ENCODE data around the gene RCVRN.
"Not testable (repeated sequence)": the region's sequence is repeated elsewhere in the genome, so short reads cannot be mapped to it uniquely, and the experiment has no call there.

Gene RCVRN

DNA sequence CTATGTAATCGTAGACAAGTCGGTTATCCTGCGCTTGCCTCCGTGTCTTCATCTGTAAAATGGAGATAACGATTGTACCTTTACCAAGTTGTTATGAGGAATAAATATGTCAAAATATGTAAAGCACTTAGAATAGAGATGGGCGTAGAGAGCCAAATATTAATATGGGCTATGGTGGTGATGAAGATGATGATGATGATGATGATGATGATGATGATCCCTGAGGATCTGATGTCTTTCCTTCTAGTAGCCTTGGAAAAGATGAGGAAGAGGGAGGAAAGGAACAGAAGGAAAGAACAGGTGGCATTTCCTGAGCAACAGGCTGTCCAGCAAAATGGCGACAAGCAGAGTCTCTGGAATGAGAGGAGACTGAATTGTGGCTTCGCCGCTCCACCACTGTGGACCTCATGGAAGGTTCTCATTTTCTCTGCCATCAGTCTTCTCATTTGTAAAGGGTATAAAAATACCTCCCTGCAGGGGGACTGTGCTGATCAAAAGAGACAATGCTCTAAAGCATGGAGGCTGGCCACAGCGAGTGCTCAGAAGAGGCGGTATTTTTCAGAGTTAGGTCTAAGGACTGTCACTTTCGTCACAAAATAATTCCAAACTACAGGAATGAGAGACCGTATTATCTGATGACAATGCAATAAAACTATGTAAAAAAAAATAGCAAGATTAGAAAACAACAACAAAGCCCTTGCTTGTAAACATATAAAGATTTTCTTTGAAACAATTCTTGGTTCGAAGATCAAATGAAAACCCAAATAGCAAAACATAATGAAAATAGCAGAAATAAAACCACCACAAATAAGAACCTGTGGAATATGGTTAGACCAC, 17.2 kb upstream of the RCVRN start:
- no peak for FAIRE-seq
- DNase-seq (ENCODE audit: low spot score) = no peak

DNA sequence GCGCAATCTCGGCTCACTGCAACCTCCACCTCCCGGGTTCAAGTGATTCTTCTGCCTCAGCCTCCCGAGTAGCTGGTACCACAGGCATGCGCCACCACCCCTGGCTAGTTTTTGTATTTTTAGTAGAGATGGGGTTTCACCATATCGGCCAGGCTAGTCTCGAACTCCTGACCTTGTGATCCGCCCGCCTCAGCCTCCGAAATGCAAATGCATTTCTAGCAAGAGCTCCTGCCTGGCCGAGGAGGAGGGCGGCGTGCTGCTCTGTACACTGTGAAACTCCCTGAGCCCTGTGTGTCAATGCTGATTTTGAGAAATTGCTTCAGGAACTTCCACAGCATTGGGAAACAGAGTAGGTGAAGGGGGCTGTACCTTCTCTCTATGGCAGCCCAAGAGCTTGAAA, 16.1 kb upstream of the RCVRN start:
- not testable (repeated sequence) for DNase-seq (ENCODE audit: low spot score); FAIRE-seq

DNA sequence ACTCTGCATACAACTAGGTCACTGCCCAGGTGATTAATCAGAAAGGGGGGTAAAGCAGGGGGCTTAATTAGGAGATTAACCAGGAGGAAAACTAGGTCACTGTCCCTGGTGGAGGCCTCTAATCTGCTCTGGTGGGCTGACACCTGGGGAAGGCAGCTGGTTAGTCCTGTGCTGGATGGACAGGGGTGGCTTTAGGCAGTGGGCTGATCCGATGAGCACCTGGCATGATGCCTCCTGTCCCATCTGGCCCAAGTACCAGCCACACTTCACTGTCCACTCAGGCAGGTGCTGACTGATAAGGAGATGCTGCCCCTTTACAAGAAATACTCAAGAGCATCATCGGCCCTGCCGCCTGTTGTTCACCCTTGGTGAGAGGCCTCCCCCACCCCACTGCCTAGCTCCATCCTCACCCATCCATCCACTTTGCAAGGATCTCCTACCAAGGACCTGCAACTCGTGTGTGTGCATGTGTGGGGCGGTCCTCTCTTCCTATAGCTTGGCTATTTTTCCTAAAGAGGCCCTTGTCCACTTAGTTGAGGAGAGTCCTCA, 13.8 kb upstream of the RCVRN start:
- FAIRE-seq (no peak), DNase-seq (ENCODE audit: low spot score) (no peak)

DNA sequence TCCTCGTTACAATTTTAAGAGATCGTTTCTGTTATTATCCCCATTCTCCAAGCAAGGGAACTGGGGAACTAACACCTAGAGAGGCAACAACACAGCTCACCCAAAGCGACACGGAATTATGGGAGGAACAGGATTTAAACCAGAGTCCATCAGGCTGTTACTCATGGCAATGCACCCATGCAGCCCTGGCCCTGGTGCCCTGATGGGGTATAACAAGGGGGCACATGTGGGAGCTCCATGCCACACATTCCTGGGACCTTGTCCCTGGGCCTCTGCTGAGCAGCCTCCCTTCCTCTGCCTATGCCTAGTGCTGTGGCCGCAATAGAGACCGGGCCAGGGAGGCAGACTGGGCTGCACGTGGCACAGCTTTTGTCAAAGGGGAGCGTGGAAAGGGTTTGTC, 13.3 kb upstream of the RCVRN start:
- no peak for FAIRE-seq
- no peak for DNase-seq (ENCODE audit: low spot score)

DNA sequence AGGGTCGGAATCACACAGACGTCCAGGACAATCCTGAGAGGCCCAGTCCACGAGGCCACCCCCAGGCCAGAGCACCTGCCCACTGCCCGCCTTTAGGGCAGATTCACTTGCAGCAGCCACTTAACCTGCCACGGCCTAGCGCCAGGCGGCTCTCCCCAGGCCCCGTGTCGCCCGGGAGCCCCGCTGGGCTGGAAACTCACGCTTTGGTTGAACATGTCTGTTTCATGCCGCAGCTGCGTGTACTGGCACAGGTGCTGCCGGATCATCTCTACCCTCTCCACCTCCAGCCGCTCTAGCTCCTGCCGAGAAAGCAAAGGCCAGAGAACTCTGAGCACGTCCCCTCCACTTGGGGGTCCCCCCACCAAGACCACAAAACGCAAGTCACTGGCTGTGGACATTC, 12.7 kb upstream of the RCVRN start:
- no peak for FAIRE-seq
- DNase-seq (ENCODE audit: low spot score) = no peak

DNA sequence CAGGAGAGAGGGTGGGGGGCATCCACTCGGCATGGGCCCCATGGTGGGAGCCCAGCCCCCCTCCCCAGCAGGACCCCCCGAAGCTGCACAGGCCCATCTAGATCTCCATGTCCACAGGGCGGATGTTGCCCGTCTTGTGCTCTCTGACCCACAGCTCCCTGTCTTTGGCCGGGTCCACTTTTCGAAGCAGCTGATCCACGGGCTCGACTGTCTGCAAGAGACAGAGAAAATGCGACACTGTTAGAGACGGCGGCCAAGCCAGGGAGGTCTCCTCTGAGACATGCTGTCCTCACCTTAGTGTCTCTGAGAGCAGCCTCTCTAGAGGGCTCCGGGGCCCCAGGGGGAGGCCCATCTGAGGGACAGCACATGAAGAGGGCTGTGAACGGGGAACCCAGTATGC, 12.1 kb upstream of the RCVRN start:
- no peak for FAIRE-seq
- DNase-seq (ENCODE audit: low spot score) = no peak

DNA sequence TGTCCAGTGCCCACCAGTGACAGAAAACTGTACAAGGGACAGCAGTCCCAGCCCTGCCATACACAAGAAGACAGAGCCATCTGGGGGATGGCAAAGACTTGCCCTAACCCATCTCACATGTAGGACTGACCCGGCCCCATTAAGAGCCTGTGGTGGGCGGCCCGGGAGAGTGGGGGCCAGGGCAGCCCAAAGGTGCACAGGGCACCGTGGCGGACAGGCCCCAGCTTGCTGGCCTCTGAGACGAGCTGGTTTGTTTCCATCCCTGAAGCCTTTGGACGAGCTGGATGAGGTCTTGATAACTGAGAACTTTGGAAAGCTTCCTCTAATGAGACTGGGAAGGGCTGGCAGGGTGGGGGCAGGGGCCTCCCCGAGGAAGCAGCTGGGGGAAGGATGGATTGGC, 11.0 kb upstream of the RCVRN start:
- no peak for FAIRE-seq

DNA sequence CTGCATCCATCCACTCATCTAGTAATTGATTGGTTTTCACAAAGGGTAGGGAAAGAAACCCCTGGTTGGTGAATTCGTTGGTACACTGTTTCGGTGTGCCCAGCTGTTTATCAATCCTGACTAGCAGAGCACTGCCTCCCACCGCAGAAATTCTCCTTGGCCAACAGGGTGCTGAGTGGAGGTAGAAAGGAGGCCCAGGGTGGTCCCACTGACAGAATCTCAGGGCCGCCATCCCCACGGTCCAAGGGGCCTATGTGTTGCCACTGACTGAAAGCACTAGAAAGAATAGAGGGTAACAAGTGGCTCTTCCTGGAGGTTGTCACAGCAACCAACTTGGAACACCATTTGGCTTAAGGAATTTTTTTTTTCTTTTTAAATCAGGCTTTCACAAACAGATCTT, 8.4 kb upstream of the RCVRN start:
- DNase-seq (ENCODE audit: low spot score) (no peak), FAIRE-seq (no peak)

More for the DNA sequence above, 11.0 kb upstream of the RCVRN start:
- DNase-seq (ENCODE audit: low spot score) = no peak

DNA sequence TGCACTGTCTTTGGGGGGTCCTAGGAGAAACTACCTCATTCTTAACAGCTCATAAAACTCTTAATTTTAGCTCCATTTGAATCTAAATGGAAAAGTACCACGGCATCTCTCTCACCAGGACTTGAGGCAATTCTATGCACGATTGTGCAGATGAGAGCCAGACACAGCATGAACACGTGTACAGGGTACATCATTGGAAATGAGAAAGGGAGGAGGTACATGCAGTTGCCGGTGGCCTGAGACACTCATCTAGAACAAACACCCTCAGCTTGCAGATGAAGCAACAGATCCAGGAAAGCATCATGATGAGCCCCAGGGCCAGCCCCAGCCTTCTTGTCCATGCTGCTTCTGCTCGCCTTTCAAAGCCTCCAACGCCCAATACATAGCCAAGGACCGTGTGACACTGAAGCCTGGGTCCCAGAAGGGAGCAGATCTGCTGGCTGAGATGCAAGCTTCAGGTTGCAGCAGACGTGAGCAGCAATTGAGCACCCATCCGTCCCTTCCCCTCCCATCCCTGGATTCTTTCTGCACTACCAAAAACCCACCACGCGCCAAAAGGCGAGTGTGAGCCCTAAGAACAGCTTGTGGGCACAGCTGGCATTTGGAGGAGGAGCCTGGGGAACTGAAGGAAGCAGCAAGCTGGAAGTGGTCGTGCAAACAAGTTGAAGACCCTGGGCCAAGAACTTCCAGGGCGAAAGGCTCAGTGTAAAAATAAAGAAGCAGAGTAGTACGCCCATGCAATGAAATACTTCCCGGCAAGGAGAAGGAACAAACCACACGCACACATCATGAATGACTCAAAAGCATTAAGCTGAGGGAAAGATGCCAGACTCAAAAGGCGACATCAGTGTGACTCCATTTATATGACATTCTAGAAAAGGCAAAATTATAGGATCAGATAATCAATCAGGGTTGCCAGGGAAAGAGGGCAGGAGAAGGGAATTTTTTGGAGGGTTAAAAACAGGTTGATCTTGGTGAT, 7.3 kb upstream of the RCVRN start:
- DNase-seq (ENCODE audit: low spot score) = no peak
- no peak for FAIRE-seq

DNA sequence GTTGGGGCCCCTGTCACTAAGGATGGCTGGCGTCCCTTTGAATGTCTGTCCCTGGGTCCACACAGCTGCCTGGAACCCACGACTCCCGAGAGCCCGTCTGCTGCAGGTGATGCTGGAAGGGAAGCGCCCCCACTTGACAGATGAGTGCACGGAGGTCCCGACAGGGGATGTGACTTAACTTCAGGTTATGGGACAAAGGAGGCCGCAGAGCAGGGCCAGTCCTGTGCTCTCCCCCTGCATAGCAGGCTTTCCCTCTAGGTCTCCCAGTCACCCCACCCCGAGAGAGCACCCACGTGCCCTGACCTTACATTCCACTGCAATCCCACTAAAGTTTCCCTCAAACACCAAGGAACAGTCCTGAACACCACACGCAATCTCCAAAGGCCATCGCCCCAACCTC, 6.0 kb upstream of the RCVRN start:
- DNase-seq (ENCODE audit: low spot score) (no peak), FAIRE-seq (no peak)

DNA sequence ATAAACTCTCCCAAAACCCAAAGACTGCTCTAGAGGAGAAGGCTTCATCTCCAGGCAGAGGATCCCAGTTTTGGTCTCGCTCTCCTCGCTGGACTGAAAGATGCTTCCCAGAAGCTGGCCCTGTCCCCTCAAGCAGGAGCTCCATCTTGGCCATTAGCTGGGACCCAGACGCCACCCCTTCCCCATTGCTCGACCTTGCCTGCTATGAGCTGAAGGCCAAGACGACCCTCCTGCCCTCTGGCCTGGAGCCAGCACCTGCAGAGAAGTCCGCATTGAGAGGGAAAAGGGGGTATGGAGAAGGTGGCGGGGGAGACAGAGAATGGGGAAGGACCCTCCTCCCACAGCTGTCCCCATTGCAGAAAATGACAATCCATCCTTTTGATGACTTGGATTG, 3.6 kb upstream of the RCVRN start:
- no peak for DNase-seq (ENCODE audit: low spot score)
- no peak for FAIRE-seq

DNA sequence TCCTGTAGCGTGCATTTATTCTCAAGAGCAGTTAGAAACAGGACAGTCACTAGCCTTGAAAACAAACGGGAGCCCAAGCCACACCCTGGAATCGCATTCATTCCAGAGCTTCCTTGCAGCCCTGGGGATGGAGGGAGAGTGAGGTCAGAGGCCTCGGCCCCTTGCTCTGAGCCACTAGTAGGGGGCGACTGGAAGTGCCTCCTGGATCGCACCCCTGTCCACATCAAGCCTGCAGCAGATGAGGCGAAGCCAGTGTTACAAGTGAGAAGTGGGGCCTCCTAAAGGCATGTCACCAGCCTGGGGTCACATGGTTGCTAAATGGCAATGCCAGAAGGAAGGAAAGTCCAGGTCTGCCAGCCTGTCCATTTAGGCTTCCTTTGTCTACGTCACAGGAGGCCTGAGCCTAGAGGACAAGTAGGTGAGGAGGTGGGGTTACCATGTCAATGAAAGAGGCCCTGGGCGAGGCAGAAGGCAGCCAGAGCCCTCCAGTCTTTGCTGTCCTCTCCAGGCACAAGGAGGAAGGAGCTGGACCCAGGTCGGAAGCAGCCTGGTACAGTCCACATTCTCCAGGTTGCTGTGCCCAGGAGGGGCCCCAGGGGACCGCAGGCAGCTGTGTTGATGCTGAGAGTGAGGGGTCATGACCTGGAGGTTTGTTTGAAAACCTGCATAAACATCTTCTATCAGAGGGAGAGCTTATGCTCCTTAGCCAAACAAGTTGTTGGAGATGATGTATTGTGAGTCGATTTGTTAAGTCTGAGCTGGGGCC, 3.0 kb upstream of the RCVRN start:
- FAIRE-seq = no peak
- no peak for DNase-seq (ENCODE audit: low spot score)

DNA sequence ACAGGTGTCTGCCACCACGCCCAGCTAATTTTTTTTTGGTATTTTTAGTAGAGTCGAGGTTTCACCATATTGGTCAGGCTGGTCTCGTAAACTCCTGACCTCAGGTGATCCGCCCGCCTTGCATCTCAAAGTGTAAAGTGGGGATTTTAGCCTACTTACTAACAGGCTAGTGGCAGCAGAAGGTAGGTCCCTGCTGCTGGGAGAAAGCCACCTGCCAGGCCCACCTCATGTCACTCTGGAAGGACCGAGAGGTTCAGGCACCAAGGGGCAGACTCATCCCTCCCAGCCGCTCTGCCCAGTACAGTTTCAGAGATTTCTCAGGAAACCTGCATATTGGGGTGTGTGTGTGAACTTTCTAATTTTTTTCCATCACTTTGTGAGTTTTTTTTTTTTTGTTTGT, 2.1 kb upstream of the RCVRN start:
- no peak for DNase-seq (ENCODE audit: low spot score)
- FAIRE-seq = no peak

DNA sequence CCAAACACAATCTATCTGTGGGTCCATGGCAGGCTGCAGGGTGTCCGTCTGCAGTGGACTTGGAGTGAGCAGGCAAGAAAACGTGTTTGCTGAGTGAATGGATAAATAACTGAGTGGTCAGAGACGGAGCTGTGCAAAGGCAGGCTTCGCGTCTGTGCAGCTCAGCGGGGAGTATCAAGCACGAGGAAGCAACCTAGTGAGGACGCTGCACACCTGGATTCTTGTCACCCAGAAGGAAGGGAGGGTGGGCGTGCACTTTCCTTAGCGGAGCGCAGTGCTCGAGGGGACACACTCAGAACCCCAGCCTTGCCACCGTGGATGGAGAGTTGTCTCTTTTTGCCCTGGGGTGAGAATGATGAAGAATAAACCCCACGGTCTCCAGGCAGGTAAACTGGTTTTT, 1.5 kb upstream of the RCVRN start:
- FAIRE-seq (no peak), DNase-seq (ENCODE audit: low spot score) (no peak)

DNA sequence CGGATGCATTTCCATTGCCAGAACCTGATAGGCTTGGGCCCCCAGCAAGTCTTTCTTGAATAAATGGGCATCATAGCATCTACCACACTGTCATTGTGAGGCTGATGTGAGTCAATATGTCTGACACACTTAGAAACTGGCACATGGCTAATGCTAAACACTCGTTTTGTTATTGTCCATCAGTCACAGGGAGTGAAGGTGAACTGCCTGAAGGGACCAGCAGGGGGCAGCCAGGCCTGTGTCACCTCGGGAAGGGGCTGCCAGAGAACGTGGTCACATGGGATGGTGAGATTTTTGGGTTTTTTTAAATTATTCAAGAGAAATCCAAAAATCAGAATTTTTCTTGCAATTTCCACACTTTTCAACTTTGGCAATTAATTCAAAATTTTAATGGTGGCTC, 831 bp upstream of the RCVRN start:
- DNase-seq (ENCODE audit: low spot score) = no peak
- no peak for FAIRE-seq

DNA sequence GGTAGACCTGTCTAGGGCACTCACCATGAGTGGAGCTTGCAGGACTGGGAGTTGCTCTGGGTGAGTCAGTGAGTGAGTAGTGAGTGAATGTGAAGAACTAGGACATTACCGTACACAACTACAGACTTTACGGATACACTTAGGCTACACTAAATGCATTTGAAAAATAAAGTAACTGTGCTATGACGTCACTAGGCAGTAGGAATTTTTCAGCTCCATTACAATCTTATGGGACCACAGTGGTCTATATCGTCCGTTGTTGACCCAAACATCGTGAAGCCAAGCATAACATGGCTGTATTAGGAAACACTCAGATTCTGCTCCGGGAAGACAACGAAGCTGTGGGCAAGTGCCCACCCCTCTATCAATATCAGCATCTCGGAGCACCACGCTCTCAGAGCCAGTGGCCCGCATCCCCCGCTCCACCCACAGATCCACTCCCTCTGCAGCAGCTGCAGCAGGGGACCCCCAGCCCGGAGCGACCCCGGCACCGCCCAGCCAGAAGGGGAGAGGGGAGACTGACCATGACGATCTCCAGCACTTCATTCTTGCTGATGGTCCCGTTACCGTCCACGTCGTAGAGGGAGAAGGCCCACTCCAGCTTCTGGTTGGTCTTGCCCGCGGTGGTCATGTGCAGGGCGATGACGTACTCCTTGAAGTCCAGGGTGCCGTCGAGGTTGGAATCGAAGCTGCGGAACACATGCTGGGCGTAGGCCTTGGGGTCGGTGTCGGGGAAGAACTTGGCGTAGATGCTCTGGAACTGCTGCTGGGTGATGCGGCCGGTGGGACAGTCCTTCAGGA, 594 bp downstream of the RCVRN start:
- FAIRE-seq (no peak), DNase-seq (ENCODE audit: low spot score) (no peak)

DNA sequence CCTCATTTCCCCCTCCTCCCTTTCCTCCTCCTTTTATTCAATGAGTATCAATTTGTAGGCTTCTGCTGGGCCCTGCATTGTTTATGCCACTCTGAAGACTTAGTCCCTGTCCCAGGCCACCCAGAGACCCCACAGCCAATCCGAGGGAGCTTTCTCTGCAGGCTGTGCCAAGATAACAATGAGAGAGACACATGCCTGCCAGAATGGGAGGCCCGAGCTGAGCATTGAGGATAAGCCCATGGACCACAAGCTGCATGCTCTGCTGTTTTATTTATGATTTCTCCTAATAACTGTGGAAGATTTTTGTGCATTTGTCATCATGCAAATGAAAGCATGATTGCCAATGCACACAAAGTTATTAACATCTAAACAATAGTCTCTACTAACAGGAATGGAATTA, 3.0 kb downstream of the RCVRN start:
- no peak for DNase-seq (ENCODE audit: low spot score)
- FAIRE-seq = no peak

DNA sequence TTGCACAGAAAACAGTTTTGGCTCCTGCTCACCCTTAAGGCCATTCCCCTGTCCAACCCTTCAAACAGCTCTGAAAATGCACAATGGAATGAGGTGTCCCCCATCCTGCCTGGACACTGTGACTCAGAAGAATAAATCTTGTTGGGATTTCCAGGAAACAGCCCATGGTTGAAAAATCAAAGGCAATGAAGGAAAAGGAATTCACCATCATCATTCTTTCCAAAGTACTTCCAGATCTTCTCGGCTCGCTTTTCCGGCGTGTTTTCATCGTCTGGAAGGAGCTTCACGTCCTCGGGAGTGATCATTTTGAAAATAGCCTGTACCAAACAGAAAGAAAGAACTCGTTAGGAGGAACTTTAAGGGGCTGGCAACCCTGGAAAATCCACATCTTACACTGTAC, 4.3 kb downstream of the RCVRN start:
- FAIRE-seq = no peak
- peak; percentile 39 for DNase-seq (ENCODE audit: low spot score)

DNA sequence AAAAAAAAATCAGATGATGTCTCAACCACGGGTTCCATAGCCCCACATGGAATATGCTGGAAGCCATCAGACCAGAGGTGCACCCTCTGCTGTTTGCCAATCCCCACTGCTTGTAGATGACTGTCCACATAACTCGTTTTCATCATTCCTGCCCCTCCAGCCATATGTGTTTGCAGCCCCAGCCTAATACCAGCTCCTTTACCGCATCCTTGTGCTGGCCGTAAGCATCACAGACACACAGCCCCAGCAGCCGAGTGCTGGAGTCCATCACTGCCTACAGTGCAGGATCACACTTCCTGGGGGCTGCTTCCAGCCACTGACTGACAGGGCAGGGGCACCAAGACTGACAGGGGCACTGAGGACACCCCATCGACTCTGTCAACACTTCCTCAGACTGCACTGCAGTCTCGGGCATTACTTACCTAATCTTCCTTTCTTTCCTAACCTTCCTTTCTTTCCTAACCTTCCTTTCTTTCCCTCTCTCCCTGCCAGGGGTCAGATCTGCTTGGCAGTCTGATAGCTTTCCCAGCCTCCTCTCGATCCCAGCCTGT, 5.0 kb downstream of the RCVRN start:
- FAIRE-seq (no peak), DNase-seq (ENCODE audit: low spot score) (no peak)

DNA sequence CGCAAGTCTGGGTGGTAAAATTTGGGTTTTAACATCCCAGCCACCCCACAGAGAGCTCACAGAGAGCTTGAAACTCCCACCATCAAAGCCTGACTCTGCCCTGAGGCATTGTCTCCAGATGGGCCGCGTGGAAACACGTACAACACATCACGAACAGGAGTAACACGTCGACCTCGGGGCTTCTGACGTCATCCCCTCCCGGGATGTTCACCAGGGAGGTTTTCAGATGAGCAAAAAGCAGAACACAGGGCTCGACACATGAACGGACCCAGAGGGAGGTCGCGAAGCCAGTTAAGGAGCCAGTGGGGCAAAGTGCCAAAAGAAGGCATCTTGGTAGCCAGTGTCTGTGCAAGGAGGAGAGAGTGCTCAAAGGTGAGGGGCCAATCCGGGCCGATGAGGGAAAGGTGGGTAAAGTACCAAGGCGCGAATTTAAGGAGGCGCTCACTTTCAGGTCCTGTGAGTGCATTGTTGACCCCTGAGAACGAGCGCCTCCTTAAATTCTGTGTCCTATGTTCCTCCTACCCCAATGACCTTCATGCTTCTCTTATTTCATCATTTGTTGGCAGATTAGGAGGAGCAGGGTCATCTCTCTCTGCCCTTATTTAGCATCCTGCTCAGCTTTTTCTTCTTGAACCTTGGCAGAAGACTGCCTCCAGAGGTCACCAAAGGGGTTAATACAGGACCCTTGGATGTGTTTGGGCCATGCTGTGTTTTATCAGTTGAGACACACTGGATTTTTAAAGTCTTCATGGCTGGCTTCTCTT, 5.6 kb downstream of the RCVRN start:
- no peak for FAIRE-seq

More for the DNA sequence above, 5.6 kb downstream of the RCVRN start:
- DNase-seq (ENCODE audit: low spot score) = no peak

Measured in urothelium cell line (cell line).